ENCODE data around the gene BCKDK.

- no peak for TF ChIP-seq CTCF (optimal IDR thresholded peaks at IDR 0.05 in 1 of 3, IDR thresholded peaks at IDR 0.05 in 1 of 3, conservative IDR thresholded peaks at IDR 0.05 in 1 of 3; ENCODE audit: extremely low read depth in 1 of 3, insufficient read depth in 2 of 3, low read length in 3 of 3)
- TF ChIP-seq EZH2 (IDR thresholded peaks at IDR 0.05; ENCODE audit: low read length) = no peak
Observed at GRCh38 chr16:31132303-31132979, 24.3 kb downstream of the BCKDK start.
